ENCODE measurements around the gene NID1.

DNA sequence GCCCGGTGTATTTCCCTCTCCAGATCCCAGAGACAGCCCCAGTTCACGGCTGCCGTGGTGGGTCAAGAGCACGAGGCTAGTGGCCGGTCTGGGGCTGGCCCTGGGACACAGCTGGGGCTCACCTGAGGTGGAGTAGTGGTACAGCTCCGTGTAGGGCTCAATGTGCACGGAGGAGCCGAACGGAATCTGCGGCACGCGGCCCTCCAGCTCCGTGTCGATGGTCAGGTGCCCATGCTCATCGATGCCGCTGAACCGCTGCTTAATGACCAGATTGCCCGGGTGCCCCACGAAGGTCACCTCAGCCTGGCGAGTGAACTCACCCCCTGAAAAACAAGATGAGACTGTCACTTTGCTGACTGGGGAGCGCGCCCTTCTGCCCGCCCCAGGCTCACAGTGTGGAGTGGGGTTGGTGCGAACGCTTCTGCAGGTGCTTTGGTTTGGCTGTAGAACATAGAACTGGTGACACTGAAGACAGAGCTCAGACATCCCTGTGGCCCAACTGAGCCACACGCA lies 35.4 kb downstream of the NID1 start:
- TF ChIP-seq, protein P1, sequence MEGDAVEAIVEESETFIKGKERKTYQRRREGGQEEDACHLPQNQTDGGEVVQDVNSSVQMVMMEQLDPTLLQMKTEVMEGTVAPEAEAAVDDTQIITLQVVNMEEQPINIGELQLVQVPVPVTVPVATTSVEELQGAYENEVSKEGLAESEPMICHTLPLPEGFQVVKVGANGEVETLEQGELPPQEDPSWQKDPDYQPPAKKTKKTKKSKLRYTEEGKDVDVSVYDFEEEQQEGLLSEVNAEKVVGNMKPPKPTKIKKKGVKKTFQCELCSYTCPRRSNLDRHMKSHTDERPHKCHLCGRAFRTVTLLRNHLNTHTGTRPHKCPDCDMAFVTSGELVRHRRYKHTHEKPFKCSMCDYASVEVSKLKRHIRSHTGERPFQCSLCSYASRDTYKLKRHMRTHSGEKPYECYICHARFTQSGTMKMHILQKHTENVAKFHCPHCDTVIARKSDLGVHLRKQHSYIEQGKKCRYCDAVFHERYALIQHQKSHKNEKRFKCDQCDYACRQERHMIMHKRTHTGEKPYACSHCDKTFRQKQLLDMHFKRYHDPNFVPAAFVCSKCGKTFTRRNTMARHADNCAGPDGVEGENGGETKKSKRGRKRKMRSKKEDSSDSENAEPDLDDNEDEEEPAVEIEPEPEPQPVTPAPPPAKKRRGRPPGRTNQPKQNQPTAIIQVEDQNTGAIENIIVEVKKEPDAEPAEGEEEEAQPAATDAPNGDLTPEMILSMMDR (IDR thresholded peaks at IDR 0.05; ENCODE audit: insufficient read depth, low read length) = no peak
- TF ChIP-seq POLR2AphosphoS5 (IDR thresholded peaks at IDR 0.05; ENCODE audit: low read depth) (no peak), SPI1 (IDR thresholded peaks at IDR 0.05; ENCODE audit: borderline replicate concordance, low read depth) (no peak)
- TF ChIP-seq, protein P2, sequence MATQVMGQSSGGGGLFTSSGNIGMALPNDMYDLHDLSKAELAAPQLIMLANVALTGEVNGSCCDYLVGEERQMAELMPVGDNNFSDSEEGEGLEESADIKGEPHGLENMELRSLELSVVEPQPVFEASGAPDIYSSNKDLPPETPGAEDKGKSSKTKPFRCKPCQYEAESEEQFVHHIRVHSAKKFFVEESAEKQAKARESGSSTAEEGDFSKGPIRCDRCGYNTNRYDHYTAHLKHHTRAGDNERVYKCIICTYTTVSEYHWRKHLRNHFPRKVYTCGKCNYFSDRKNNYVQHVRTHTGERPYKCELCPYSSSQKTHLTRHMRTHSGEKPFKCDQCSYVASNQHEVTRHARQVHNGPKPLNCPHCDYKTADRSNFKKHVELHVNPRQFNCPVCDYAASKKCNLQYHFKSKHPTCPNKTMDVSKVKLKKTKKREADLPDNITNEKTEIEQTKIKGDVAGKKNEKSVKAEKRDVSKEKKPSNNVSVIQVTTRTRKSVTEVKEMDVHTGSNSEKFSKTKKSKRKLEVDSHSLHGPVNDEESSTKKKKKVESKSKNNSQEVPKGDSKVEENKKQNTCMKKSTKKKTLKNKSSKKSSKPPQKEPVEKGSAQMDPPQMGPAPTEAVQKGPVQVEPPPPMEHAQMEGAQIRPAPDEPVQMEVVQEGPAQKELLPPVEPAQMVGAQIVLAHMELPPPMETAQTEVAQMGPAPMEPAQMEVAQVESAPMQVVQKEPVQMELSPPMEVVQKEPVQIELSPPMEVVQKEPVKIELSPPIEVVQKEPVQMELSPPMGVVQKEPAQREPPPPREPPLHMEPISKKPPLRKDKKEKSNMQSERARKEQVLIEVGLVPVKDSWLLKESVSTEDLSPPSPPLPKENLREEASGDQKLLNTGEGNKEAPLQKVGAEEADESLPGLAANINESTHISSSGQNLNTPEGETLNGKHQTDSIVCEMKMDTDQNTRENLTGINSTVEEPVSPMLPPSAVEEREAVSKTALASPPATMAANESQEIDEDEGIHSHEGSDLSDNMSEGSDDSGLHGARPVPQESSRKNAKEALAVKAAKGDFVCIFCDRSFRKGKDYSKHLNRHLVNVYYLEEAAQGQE (IDR thresholded peaks at IDR 0.05; ENCODE audit: insufficient replicate concordance, low read depth) = no peak

Measured in HL-60 (cell line).